SK-N-SH treated with all-trans-retinoic acid at 6 μM for 48 hours (cell line): ENCODE measurements around the gene ATP11A.

Experiments used
- PPARA ChIP-seq: fragments of 250-450 bp; sonication (Bioruptor Pico); IDR thresholded peaks from 2 replicates; pipeline ENCODE4 v1.5.0; 2020; ENCODE audit warnings: mild to moderate bottlenecking, borderline replicate concordance
- ZC3H10 ChIP-seq: fragments of 250-450 bp; sonication (Bioruptor Pico); IDR thresholded peaks from 2 replicates; pipeline ENCODE4 v1.5.1; 2021; ENCODE audit warnings: mild to moderate bottlenecking, moderate library complexity
- TF ChIP-seq, protein P1 (sequence below): fragments of 250-450 bp; sonication (Bioruptor Pico); IDR thresholded peaks from 2 replicates; pipeline ENCODE4 v1.5.1; 2020; ENCODE audit warnings: low read depth, mild to moderate bottlenecking, moderate library complexity
- TF ChIP-seq, protein P2 (sequence below): fragments of 250-450 bp; sonication (Bioruptor Pico); IDR thresholded peaks from 2 replicates; pipeline ENCODE4 v1.5.1; 2021; ENCODE audit warnings: mild to moderate bottlenecking, moderate library complexity

DNA sequence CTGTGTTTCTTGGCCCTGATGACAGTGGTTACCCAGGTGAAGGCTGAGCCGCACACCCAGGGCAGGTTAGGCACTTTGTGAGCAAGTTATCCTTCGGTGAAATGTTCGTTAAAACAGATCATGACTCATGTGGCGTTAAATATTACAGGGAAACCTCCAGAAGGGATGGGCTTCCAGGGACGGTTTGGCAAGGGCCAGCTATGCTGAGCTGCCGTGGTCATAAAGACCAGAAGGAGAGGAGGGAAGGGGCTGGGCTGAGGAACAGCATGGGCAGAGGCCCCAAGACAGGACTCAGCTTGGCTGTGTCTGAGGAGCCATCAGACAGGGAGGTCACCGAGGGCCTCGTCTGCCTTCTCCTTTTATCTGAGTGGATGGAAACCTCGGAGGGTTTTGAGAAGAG lies 47.5 kb downstream of the ATP11A start:
- TF ChIP-seq, protein P1, sequence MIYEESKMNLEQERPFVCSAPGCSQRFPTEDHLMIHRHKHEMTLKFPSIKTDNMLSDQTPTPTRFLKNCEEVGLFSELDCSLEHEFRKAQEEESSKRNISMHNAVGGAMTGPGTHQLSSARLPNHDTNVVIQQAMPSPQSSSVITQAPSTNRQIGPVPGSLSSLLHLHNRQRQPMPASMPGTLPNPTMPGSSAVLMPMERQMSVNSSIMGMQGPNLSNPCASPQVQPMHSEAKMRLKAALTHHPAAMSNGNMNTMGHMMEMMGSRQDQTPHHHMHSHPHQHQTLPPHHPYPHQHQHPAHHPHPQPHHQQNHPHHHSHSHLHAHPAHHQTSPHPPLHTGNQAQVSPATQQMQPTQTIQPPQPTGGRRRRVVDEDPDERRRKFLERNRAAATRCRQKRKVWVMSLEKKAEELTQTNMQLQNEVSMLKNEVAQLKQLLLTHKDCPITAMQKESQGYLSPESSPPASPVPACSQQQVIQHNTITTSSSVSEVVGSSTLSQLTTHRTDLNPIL (CRISPR knock-in tag): no peak
- TF ChIP-seq PPARA (CRISPR knock-in tag) (no peak), ZC3H10 (CRISPR knock-in tag) (no peak)
- TF ChIP-seq, protein P2, sequence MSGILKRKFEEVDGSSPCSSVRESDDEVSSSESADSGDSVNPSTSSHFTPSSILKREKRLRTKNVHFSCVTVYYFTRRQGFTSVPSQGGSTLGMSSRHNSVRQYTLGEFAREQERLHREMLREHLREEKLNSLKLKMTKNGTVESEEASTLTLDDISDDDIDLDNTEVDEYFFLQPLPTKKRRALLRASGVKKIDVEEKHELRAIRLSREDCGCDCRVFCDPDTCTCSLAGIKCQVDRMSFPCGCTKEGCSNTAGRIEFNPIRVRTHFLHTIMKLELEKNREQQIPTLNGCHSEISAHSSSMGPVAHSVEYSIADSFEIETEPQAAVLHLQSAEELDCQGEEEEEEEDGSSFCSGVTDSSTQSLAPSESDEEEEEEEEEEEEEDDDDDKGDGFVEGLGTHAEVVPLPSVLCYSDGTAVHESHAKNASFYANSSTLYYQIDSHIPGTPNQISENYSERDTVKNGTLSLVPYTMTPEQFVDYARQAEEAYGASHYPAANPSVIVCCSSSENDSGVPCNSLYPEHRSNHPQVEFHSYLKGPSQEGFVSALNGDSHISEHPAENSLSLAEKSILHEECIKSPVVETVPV (CRISPR knock-in tag): no peak
